Stimulated activated naive CD8-positive, alpha-beta T cell treated with anti-CD3 and anti-CD28 coated beads, Interleukin-15, Interleukin-2, amounts not matched to agents 100 U/mL and 50 U/mL, for 24 hours (primary cell): Measurements from ENCODE around the gene ITGAE.
A peak's percentile ranks its signal among the peaks of the same experiment; 100 is the strongest.

Experiments
- ATAC-seq: fragments of 150-1000 bp; cut with Tn5 transposase; one replicate; pipeline ENCODE4 v1.10.0; 2021
- DNase-seq: peaks from one replicate; pipeline ENCODE4 v3.0.0; 2021

ITGAE gene

DNA sequence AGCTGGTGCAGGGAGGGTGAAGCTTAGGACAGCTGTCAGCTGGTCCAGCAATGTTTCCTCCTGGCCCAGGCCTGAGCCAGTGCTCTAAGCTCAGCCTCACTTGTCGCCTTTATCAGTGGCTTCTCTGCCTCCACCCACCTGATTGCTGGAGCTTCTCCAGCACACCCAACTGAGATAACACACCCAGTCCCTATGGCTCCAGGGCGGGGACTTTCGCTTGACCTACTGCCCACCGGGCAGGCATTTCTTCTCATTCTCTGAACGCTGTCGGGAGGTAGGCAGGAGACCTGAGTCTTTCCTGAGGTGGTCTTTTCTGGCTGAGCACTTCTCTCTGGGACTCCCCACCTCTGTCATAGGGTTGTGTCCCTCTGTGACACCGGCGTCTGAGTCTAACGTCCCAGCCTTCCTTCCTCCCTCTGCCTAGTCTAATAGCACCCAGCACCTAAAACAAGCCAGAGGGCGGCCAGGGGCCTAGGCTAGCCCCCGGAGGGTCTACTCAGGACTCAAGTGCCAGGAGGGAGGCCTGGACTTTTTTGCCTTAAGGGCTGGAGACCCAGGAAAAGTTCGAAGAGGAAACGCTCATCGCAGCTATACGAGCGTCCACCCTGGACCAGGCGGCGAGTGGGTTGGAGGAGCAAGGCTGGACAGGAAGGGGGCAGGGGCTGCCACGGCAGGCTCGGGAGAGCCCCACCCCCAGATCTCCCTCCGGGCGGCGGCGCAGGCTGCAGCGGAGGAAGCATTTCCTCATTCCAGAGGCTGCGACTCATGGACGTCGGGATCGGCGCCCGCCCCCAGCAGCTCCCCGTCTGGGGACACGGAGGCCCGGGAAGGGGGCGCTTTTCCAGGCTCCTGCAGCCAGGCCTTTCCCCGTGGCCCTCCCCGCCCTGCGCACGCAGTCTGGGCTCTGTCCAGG lies 133.4 kb downstream of the ITGAE start:
- no peak for DNase-seq
- peak; percentile 1 for ATAC-seq

DNA sequence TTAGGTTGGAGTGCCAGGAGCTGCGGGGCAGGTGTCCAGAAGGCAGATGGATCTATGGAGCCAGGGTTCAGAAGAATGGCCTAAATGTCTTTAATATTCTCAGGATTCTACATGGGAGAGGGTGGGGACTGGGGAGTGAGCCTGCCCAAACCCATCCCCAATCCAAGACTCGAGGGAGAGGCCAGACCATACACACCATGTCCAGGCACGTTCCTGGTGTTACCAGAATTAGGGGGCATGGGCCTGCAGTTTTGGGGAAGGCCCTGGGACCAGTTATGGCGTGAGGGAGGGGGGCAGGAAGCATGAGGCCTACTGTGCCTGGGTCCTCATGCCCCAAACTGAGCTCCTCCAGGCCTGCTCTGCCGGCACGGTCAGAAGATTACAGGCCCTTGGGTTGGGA lies 134.5 kb downstream of the ITGAE start:
- ATAC-seq (no peak), DNase-seq (no peak)

DNA sequence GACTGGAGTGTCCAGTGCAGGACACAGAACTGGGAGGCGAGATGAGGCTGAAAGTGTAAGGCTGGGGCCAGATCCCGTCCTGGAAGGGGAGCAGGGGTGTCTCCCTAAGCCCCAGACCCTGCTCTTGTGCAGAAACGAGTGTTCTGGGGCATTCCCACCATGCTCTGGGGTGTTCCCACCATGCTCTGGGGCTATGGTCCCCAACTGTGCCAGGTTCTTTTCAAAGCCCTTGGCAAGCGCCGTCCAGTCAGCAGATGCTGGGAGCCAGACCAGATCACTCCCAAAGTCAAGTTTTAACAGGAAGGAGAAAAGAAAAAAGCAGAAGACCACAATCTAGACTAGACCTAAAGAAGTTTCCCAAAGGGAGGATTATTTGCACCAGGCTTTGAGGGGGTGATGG lies 135.2 kb downstream of the ITGAE start:
- ATAC-seq (no peak), DNase-seq (no peak)
